Stimulated activated CD8-positive, alpha-beta memory T cell treated with anti-CD3 and anti-CD28 coated beads, Interleukin-15, amount 100 ng/mL, for 1 hour (primary cell): ENCODE results near the gene C18orf63.
"Not testable (repeated sequence)": the region's sequence is repeated elsewhere in the genome, so short reads cannot be mapped to it uniquely, and the experiment has no call there.

ENCODE experiments used
- DNase-seq: peaks from one replicate; pipeline ENCODE4 v3.0.0-alpha.2; 2020; ENCODE audit warnings: low read depth

The C18orf63 gene

GRCh38 chr18:74286106-74286855 is 29.4 kb upstream of the C18orf63 start:
- no peak for DNase-seq

GRCh38 chr18:74286856-74287255 is 28.8 kb upstream of the C18orf63 start:
- no peak for DNase-seq

GRCh38 chr18:74288041-74288440 is 27.6 kb upstream of the C18orf63 start:
- no peak for DNase-seq

GRCh38 chr18:74288730-74289129 is 26.9 kb upstream of the C18orf63 start:
- DNase-seq: no peak

GRCh38 chr18:74289137-74289536 is 26.5 kb upstream of the C18orf63 start:
- no peak for DNase-seq

GRCh38 chr18:74290021-74290420 is 25.6 kb upstream of the C18orf63 start:
- DNase-seq: no peak

- DNase-seq: no peak
Measured at GRCh38 chr18:74290794-74291471, 24.7 kb upstream of the C18orf63 start.

- DNase-seq: no peak
Measured at GRCh38 chr18:74291472-74291770, 24.2 kb upstream of the C18orf63 start.

- peak; percentile 98 for DNase-seq
Measured at GRCh38 chr18:74291771-74292540, 23.7 kb upstream of the C18orf63 start, which contains the start of gene CYB5A. CYB5A (minus strand) TSS chr18:74291963; CDS start chr18:74291875, 88 bp downstream.

- DNase-seq: no peak
Measured at GRCh38 chr18:74292541-74292858, 23.1 kb upstream of the C18orf63 start.

- not testable (repeated sequence) for DNase-seq
Measured at GRCh38 chr18:74292982-74293381, 22.7 kb upstream of the C18orf63 start.

GRCh38 chr18:74294526-74294925 is 21.1 kb upstream of the C18orf63 start:
- DNase-seq: no peak

- no peak for DNase-seq
Measured at GRCh38 chr18:74299162-74299561, 16.5 kb upstream of the C18orf63 start.

- no peak for DNase-seq
Measured at GRCh38 chr18:74299746-74300145, 15.9 kb upstream of the C18orf63 start.

GRCh38 chr18:74303306-74303705 is 12.3 kb upstream of the C18orf63 start:
- DNase-seq: no peak

GRCh38 chr18:74303936-74304335 is 11.7 kb upstream of the C18orf63 start:
- no peak for DNase-seq

- DNase-seq: no peak
Measured at GRCh38 chr18:74310411-74310810, 5.2 kb upstream of the C18orf63 start.

GRCh38 chr18:74311000-74311399 is 4.6 kb upstream of the C18orf63 start:
- no peak for DNase-seq

- no peak for DNase-seq
Measured at GRCh38 chr18:74314759-74315463, 728 bp upstream of the C18orf63 start.

- DNase-seq: no peak
Measured at GRCh38 chr18:74316257-74317170, 875 bp downstream of the C18orf63 start.

GRCh38 chr18:74326231-74326630 is 10.6 kb downstream of the C18orf63 start:
- DNase-seq: no peak
